GM19043 (cell line): ENCODE data around the gene WBP11.

Experiments
- ATAC-seq: cut with Tn5 transposase; IDR thresholded peaks from one replicate; pipeline ENCODE4 v1.9.1; 2021; ENCODE audit warnings: low read depth; ENCODE audit not compliant: unreplicated experiment

Gene WBP11

DNA sequence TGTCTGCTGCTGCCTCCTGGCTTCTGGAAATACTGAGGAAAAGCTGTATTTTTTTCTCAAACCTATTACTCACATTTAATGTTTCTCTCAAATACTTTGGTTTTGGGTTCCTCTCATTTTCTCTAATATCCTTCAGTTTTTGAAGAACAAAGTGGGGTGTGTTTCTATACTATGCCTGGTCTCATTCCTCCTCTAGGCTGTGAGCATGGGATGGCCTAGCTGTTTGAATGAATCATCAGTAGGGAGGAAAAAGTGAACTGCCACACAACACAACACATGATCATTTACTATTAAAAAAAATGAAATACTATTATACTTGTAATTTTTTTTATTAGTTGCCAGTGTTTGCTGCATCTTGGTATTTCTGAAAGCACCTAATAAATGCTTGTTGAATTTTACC, 22.0 kb upstream of the WBP11 start:
- no peak for ATAC-seq

DNA sequence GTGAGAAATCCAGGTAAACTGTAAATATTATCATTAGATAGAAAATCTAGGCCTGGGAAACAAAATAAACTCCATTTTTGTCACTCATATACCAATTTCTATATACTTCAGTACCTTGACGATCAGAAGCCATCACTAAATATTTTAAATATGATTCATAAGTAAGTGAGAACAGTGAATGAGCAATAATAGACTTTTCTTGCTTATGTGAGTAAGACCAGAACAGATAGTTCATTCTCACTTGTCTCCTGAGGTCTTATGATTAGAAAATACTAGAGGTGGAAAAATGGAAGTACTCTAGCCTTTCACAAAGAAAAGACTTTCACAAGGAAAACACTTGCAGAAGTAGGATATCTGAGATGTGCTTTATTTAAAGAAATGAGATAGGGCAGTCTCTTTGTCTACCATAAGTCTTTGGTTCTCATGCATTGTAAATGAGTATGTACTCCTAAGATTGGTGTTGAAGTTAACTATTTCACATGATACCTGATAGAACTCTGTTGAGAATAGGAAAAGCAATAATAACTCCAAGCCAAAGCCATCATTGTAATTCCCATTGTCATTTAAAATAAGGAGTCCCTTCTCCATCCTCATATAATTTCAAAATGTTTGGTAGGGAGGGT, 20.8 kb upstream of the WBP11 start:
- ATAC-seq, result no peak

GRCh38 chr12:14814014-14814413, 10.7 kb upstream of the WBP11 start, which contains the start of gene SMCO3:
Gene SMCO3, minus strand, starts transcription at chr12:14814182. Its CDS starts 7,502 bp downstream, at chr12:14806680.
- ATAC-seq, result no peak

DNA sequence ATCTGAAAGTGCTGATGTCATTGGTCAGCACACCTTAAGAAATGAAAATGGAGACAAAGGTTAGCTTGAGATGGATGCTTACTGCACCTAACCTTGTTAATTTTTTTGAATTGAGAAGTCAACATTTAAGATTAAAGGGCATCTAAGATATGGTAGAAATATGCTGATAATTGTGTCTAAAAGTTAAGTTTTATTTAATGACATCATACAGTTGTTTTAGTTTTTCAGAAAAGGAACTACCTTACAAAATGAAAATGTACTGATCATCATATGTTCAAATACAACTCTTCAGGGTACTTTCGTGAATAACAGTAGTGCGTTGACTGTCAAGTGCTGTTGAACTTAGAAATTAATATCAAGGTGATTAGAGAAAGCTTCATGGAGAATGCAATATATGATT, 8.2 kb upstream of the WBP11 start:
- no peak for ATAC-seq

GRCh38 chr12:14810953-14811483, 7.7 kb upstream of the WBP11 start:
- ATAC-seq, result no peak

- ATAC-seq, result no peak
Observed at GRCh38 chr12:14810167-14810952, 7.1 kb upstream of the WBP11 start.

GRCh38 chr12:14803830-14804160, 517 bp upstream of the WBP11 start:
- peak; percentile 6 for ATAC-seq

DNA sequence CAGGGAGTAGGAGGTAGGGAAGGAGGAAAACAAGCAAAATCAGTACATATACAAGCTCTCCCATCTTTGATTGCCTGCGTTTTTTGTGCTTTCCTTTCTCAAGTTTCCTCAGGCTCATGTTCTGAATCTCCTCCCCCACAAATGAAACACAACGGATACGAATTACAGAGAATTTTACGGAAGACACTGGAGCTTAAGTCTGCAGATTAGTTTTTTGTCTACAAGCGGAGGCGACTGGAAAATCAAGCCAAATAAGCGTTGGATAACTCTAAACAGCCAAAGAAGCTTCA, 612 bp downstream of the WBP11 start:
- ATAC-seq, result no peak

DNA sequence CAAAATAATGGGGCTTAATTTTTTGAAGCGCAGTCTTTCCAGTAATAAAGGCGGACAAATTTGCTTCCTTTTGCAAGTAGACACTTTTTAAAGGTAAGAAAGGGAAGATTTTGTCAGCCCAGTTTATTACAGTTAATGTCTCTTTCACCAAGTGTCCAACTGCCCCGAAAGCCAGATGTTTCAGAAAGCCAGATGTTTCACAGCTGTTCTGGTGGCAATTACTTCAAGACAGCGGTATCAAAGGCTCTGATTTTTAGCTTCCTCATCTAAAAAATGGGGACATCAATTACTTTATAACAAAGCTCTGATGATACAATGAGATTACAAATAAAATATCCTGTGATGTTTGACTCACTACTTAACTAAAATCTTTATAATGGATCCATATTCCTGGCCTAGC, 1.0 kb downstream of the WBP11 start:
- no peak for ATAC-seq

DNA sequence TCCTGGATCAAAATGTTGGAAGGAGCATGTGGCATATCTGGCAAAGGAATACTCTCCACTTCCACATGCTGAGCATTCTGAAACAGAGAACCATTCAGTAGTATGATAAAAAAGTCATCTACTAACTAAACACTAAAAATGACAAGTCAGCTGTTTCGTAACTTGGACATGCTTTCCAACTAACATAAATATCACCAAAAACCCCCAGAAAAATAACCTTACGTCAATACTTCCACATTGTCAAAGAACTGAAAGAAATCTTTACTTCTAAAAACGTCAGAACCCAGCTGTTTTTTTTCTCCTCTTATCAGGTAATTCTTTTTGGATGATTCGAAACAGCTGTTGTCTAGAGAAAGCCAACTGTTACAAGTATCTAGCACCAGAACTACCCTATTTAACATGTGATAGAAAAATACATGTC, 8.2 kb downstream of the WBP11 start:
- no peak for ATAC-seq

DNA sequence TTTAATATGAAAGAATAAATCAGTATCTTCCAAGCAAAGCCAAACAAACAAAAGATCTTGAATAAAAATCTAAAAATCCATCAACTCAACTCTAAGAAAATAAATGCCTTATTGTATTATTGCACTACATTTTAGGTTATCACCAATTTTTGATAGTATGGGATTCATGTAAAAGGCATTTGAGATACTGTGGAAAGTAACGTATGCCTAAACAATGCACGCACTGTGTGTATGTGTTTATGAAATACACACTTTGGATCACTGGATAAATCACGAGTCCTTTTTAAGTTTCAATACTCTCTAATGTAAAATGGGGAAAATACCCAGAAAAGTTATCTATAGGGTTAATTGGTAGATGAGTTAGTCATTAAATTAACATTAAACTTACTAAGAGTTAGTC, 17.7 kb downstream of the WBP11 start:
- ATAC-seq, result no peak

- ATAC-seq, result no peak
Observed at GRCh38 chr12:14784471-14784870, 18.8 kb downstream of the WBP11 start.

DNA sequence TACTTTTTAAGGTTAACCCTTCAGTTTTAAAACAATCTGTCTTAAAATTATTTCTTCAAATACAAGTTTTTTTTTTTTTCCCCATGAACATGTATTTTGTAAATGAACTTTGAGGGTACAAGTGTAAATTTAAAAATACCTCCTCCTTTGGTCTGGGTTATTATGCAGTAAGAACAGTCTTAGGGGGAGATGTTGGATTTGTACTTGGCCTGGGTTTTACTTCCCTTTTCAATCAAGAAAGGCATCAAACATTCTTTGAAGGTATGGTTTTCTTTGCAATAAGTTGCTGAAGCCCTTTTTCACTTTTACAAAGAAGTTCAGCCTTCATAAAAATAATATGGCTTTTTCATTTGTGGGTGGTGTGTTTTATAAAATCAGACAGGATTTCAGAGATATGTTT, 20.5 kb downstream of the WBP11 start:
- peak; percentile 47 for ATAC-seq

- ATAC-seq, result no peak
Observed at GRCh38 chr12:14781563-14781962, 21.7 kb downstream of the WBP11 start.

GRCh38 chr12:14780859-14781258, 22.4 kb downstream of the WBP11 start:
- no peak for ATAC-seq

GRCh38 chr12:14779834-14780233, 23.4 kb downstream of the WBP11 start:
- no peak for ATAC-seq

GRCh38 chr12:14777271-14777670, 26.0 kb downstream of the WBP11 start:
- ATAC-seq, result no peak

DNA sequence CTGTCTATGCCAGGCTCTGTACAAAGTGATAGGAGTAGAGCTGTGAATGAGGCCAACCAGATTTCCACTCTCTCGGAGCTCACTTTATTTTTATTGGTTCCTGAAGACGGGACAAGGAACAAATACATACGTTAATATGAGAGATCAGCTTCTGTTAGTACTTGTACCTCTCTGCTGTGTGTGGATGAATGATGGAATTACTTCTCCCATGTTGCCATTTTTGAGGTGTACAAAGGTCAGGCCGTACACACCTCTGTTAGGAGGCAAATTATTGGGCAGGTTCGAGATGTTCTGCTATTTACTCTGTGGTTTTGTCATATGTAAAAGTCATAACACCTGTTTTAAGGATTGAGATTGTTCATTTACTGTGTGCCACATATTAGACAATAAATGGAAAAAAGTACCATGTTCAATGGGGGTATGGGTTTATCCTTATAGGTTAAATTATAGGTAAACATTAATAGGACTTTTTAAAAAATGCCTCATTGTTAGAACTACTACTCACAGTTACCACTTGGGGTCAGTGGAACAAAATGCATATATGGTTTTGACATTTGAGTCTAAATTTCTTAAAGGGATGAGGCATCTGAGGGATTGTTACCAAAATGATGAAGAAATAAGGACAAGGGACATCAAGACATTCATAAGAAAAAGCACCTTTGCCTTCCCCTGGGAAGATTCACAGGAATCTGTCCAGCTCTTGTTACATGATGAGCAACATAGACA, 26.9 kb downstream of the WBP11 start:
- no peak for ATAC-seq

DNA sequence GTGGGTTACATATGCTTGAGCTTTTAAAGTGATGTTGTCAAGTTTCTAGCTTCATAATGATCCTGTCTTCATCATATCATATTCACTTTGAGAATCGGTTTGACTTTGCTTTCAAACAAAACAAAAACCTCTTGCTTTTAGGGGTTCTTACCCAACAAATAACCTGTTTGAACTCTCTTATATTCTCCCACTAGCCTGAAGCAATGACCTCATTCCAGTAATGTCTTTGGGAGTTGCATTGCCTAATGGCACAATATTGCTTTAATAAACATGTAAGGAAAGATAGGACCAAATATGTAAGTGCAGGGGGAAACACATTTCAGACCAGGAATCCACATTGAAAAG, 27.7 kb downstream of the WBP11 start:
- ATAC-seq, result no peak

GRCh38 chr12:14774906-14775635, 28.2 kb downstream of the WBP11 start:
- no peak for ATAC-seq
